NCI-H524 (cell line): Measurements from ENCODE around the gene ICAM4.
"Not testable (repeated sequence)": the region's sequence is repeated elsewhere in the genome, so short reads cannot be mapped to it uniquely, and the experiment has no call there.

ENCODE experiments used
- DNase-seq, 2 experiments: peaks; one replicate each; lab custom pipeline; 2025; lab: John Stamatoyannopoulos, UW

The ICAM4 gene

GRCh38 chr19:10318807-10319682, 32.3 kb downstream of the ICAM4 start:
- DNase-seq = no peak

GRCh38 chr19:10320602-10321416, 34.1 kb downstream of the ICAM4 start:
- DNase-seq = no peak

- DNase-seq = no peak
Observed at GRCh38 chr19:10321417-10321797, 34.7 kb downstream of the ICAM4 start.

DNA sequence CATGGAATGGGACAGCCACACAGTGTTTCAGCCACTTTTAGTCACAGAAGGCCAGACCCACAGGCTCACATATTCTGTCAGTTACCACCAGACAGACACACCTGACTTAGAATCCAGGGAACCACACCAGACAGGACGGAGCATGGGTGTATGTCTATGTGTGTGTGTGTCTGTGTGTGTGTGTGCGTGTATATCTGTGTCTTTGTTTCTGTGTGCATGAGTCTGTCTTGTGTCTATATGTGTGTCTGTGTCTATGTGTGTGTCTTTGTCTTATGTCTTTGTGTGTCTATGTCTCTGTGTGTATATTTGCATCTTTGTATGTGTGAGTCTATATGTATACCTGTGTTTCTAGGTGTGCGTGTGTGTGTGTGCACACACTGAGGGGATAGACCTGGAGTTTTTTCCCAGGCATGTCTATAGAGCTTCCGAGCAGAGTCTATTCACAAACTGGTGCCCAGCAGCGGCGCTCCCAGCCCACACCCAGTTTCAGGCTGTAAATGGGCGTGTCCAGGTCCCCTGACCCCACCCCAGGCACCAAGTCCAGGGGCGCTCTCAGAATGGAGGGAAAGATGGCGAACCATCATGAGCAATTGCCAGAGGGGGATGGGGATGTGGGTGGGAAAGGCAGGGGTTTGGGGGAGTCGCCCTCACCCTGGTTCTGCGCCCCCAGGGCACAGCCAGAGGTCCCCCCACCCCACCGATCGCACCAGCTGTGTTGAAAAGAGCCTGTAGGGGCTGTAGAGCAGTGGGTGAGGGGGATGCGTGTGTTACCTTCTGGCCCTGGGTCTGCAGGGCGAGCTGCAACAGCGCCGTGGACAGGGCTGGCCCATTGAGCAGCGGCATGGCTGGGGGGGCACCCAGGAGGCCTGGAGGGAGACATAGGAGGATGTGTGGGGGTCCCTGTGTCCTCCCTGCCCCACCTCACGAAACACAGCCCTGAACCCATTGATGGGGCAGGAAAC, 35.4 kb downstream of the ICAM4 start:
- DNase-seq = no peak

GRCh38 chr19:10325732-10326131, 39.0 kb downstream of the ICAM4 start:
- DNase-seq = no peak

- DNase-seq = no peak
Observed at GRCh38 chr19:10327793-10328192, 41.0 kb downstream of the ICAM4 start.

DNA sequence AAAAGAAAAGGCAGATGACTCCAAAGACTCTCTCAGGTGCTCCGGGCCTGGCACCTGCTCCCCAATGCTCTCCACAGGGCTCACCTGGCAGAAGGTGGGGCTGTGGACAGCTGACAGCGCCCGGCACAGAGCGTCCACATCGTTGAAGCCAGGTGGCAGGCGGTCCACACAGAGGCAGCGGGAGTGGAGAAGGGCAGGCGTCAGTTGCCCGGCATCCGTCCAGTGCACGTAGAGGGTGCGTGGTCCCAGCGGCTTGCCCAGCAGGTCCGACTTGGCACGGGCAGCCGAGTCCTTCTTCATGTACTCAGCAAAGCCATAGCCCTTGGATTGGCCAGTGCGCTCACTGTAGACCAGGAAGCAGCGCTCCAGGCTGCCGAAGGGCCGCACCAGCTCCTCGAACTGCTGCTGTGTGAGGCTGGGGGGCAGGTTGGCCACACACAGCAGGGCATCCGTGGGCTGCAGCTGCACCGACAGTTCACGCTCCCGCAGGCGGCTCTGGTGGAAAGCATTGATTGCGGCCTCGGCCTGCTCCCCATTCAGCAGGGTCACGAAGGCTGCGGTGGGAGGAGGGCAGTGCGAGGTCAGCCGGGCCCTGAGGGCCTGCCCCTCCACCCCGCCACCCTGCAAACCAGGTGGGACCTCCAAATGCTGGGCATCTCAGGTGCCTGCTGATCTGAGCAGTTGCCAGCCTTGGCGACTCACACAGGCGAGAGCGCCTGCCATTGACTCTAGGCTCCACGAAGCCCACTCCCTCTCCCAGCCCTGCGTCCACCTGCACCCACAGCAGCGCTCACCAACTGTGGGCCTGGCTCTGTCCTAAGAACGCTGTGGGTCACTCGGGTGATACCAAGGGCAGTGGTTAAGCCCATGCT, 42.0 kb downstream of the ICAM4 start:
- no peak for DNase-seq

DNA sequence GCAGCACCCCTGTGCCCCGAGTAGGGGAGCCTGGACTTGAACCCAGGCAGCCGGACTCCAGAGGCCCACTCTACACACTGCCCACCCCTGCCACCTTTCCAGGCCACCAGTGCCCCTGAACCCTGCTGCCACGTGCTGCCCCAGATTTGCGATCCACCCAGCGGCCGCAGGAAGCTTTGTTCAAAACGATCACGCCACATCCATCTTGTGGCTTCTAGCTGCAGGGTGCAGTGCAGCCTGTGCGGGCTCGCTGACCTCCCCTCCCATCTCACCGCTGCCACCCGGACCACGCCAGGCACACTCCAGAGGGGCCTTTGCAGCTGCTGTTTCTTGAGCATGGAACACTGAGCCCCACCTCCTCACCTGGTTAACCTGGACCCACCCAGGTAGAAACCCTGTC, 42.8 kb downstream of the ICAM4 start:
- no peak for DNase-seq

DNA sequence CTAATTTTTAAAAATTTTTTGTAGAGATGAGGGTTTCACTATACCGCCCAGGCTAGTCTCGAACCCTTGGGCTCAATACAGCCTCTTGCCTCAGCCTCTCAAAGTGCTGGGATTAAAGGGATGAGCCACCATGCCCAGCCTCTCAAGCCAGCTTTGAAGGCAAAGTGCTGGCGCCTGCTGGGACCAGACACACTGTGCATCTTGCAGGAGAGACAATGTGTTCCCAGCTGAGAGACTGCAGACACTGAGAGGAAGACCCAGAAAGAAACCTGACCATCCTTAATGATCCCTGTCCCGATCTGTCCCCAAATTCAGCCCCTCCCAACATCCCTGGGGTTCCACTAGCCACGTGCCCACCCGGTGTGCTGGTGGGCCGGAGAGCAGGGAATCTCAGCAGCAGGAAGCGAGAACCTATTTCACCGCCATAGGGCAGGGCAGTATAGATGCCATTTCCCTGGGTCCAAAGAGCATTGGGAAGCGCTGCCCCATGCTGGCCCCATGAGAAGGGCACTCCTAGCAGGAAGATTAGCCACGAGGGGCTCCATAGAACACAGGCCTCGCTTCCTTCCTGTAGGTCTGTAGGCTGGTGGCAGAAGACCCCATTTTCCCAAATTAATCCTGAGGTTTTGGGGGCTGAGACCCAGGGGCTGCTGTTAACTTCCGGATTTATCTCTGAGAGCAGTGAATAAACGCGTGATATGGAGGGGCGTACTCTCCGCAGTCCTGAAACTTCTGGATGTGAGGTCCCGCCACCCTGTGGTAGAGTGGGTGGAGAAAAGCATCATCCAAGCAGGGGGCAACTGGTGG, 45.6 kb downstream of the ICAM4 start:
- peak in 1 of 2 experiments; percentile 8 for DNase-seq

DNA sequence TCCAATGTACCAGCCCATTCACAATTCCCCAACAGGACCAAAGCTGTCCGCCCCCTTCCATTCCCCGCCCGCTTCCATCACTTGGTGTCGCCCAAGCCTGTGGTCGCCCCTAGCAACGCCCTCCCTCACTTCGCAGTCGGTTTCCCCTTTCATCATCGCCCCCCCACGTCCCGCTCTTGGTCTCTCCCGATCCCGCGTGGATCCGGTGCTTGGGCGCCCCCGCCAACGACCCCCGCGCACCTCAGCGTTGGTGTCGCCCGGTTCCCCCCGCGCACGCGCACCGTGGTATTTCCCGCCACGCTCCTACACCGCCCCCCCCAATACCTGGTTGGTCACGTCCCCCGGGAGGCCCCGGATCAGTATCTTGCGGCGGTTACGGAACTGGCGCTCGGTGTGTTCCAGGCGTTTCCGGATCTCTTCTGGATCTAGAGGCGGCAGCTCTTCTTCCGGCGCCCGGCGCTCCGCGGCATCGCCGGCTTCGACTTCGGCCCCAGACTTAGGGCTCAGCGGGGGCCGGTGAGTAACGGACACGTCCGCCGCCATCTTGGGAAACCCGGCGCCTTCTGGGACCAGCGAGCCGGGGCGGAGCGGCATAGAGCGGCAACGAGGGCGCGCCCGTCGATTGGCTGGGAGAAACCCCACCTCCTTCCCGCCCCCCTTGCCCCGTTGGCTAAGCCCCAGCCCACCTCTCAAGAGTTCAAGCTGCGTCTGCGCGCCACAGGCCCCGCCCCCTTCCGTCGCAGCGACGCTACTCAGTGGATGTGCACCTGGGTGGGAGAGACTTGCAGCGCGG, 46.4 kb downstream of the ICAM4 start, which contains the start of gene RAVER1:
RAVER1 (minus strand) TSS at position 565 of the 793 bp plus-strand sequence; CDS start at position 543, 22 bp downstream.
- DNase-seq = peak; percentile 98

- no peak for DNase-seq
Observed at GRCh38 chr19:10333758-10334587, 47.2 kb downstream of the ICAM4 start.

GRCh38 chr19:10334588-10335351, 48.0 kb downstream of the ICAM4 start:
- no peak for DNase-seq

DNA sequence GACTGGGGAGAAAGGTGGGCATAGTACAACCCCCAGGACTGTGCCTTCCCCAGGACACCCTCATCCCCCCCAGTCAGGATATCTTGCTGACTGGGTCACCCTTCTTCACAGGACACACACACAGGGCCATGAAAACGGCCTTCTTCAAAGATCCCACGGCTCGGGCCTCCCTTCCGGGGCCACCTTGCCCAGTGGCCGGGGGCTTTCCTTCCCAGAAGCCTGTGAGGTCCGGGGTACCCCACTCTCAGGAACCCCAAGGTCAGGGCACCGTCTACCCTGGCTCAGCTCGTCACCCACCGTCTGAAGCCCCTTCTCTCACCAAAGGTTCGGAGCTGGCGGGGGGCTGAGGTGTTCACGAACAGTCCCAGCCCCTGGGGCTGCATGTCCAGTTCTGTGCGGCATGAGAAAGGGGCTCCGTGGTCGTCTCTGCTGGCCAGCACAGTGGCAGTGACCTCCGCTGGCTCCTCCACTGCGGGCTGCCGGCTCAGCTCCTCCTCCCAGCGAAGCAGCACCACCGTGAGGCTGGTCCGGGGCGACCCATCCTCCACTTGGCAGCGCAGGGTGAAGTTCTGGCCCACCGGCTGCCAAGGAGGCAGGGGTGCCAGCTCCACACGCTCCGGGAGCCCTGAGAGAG, 48.7 kb downstream of the ICAM4 start:
- DNase-seq = no peak

DNA sequence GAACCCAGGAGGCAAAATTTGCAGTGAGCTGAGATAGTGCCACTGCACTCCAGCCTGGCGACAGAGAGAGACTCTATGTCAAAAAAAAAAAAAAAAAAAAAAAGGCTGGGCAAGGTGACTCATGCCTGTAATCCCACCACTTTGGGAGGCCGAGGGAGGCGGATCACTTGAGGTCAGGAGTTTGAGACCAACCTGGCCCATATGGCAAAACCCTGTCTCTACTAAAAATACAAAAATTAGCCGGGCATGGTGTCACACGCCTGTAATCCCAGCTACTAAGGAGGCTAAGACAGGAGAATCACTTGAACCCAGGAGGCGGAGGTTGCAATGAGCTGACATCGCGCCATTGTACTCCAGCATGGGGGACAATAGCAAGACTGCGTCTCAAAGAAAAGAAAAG, 50.0 kb downstream of the ICAM4 start:
- DNase-seq = not testable (repeated sequence)
